Parathyroid adenoma (tissue), 2 donors: ENCODE measurements around the gene C13orf42.
"Not testable (repeated sequence)": the region's sequence is repeated elsewhere in the genome, so short reads cannot be mapped to it uniquely, and the experiment has no call there.

ENCODE experiments used
- H2AFZ ChIP-seq: fragments of 300-600 bp; sonication (generic); one replicate; pipeline ENCODE4 v1.7.0; 2017; ENCODE audit warnings: antibody characterized with exemption, mild to moderate bottlenecking
- H3K27ac ChIP-seq: fragments of 300-600 bp; sonication (generic); one replicate; pipeline ENCODE4 v1.7.0; 2017
- H3K27me3 ChIP-seq: fragments of 300-600 bp; sonication (generic); one replicate; pipeline ENCODE4 v1.7.0; 2017; ENCODE audit warnings: low read length; ENCODE audit not compliant: control insufficient read depth, insufficient read depth
- H3K36me3 ChIP-seq: fragments of 300-600 bp; sonication (generic); one replicate; pipeline ENCODE4 v1.7.0; 2017; ENCODE audit warnings: low read length; ENCODE audit not compliant: control insufficient read depth, insufficient read depth
- H3K4me1 ChIP-seq: fragments of 300-600 bp; sonication (generic); one replicate; pipeline ENCODE4 v1.7.0; 2017; ENCODE audit warnings: control low read depth
- H3K4me2 ChIP-seq: fragments of 300-600 bp; sonication (generic); one replicate; pipeline ENCODE4 v1.7.0; 2017; ENCODE audit warnings: low read length
- H3K4me3 ChIP-seq: fragments of 300-600 bp; sonication (generic); one replicate; pipeline ENCODE4 v1.7.0; 2017; ENCODE audit warnings: low read depth, low read length
- H3K79me2 ChIP-seq: fragments of 300-600 bp; sonication (generic); one replicate; pipeline ENCODE4 v1.7.0; 2017; ENCODE audit warnings: control low read depth
- H3K9ac ChIP-seq: fragments of 300-600 bp; sonication (generic); one replicate; pipeline ENCODE4 v1.7.0; 2017; ENCODE audit warnings: mild to moderate bottlenecking
- H3K9me3 ChIP-seq: fragments of 300-600 bp; sonication (generic); one replicate; pipeline ENCODE4 v1.7.0; 2017; ENCODE audit warnings: low read length; ENCODE audit not compliant: control insufficient read depth
- TF ChIP-seq, protein P1 (sequence below): fragments of 300-600 bp; sonication (generic); IDR thresholded peaks from one replicate; pipeline ENCODE4 v1.7.0; 2017; ENCODE audit warnings: antibody characterized with exemption, mild to moderate bottlenecking
- donor health status: primary hyperparathyroidism.

The C13orf42 gene

DNA sequence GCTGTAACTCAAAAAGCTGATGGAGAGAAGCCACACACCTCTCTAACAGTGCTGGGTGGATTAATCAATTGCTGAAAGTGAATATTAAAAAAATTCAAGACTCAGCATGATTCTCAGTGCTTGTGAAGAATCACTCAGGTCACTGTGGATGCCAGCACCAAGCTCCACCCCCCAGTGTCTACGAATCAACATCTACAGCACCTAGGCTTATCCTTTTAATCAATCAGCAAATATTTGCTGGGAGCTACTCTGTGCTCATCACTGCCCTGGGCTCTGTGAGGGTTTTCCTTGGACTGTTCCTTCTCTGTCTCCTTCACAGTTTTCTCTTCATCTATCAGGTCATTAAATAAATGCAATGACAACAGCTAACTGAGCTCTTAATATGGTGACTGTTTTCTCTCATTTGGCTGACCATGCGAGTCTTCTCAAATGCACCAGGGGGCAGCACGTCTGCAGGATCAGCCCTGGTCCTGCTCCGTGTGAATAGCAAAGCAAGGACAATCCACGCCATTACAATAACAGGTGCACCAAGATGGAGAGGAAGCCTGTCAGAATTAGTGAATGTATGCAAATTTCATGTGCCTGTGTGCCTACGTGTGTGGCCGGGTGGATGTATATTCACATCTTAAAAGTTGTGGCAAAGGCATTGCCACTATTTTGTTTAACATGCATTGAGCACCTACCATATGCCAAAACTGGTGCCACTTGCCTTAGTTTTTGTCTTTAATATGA lies 14.6 kb upstream of the C13orf42 start:
- Histone ChIP-seq H3K27ac (no peak overlapping the region), H3K36me3 (no peaks in the 10 kb centered on the region), H3K9ac (no peak overlapping the region), H3K27me3 (no peaks in the 10 kb centered on the region), H3K4me2 (no peak overlapping the region), H3K4me1 (no peaks in the 10 kb centered on the region), H3K79me2 (no peaks in the 10 kb centered on the region), H3K4me3 (no peak overlapping the region), H2AFZ (no peak overlapping the region), H3K9me3 (no peaks in the 10 kb centered on the region)
- TF ChIP-seq, protein P1, sequence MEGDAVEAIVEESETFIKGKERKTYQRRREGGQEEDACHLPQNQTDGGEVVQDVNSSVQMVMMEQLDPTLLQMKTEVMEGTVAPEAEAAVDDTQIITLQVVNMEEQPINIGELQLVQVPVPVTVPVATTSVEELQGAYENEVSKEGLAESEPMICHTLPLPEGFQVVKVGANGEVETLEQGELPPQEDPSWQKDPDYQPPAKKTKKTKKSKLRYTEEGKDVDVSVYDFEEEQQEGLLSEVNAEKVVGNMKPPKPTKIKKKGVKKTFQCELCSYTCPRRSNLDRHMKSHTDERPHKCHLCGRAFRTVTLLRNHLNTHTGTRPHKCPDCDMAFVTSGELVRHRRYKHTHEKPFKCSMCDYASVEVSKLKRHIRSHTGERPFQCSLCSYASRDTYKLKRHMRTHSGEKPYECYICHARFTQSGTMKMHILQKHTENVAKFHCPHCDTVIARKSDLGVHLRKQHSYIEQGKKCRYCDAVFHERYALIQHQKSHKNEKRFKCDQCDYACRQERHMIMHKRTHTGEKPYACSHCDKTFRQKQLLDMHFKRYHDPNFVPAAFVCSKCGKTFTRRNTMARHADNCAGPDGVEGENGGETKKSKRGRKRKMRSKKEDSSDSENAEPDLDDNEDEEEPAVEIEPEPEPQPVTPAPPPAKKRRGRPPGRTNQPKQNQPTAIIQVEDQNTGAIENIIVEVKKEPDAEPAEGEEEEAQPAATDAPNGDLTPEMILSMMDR: peak; percentile 51

DNA sequence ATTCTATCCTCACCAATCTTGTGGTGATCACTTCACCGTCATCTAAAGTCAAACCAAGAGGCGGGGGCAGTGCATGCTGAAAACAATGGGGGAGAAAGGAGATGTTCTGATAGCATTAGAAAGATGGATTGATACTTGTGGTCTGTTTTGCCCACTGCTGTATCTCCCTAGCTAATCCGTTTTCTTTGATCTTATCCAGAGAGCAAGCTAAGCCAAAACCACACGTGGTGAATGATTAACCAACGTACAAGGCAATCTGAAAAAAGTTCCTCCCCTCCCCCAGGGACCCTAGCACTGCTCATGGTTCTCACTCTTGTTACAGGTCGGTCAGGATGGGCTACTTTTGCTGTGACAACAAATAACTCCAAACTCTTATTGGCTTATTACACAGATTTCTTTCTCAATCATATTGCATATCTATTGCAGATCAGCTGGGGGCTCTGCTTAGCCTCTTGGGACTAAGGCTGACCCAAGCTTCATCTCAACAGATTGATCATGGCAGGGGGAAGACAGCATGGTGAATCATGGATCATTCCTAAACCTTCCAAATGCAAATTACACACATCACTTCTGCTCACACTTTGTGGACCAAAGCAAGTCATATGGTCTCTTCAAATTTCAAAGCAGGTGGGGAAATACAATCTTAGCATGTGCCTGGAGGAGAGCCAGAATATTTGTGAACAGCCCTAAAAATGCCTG lies 11.9 kb upstream of the C13orf42 start:
- Histone ChIP-seq H3K36me3 (no peaks in the 10 kb centered on the region), H3K9ac (no peak overlapping the region), H3K79me2 (no peaks in the 10 kb centered on the region), H3K4me1 (no peaks in the 10 kb centered on the region), H3K4me2 (no peak overlapping the region), H2AFZ (no peak overlapping the region), H3K9me3 (no peaks in the 10 kb centered on the region), H3K27me3 (no peaks in the 10 kb centered on the region), H3K27ac (no peak overlapping the region), H3K4me3 (no peak overlapping the region)
- TF ChIP-seq, protein P1: no peak

DNA sequence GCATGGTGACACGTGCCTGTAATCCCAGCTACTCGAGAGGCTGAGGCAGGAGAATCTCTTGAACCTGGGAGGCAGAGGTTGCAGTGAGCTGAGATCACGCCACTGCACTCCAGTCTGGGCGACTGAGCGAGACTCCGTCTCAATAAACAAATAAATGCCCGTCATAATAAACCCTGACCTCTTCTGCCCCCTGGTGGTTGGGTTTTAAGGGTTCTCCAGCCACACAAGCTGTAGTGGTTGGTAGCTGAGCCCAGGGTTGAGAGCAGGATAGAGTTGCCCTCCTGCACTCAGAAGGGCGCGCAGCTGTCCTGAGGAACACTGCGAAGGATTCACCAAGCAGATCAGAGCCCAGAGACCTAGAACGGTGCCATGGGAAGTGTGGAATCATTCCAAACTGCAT lies 9.8 kb upstream of the C13orf42 start:
- H3K79me2 ChIP-seq, H3K4me3 ChIP-seq, H3K27ac ChIP-seq, H3K9me3 ChIP-seq, H3K27me3 ChIP-seq, H2AFZ ChIP-seq, H3K36me3 ChIP-seq, H3K4me1 ChIP-seq, H3K9ac ChIP-seq, H3K4me2 ChIP-seq: not testable (repeated sequence)

DNA sequence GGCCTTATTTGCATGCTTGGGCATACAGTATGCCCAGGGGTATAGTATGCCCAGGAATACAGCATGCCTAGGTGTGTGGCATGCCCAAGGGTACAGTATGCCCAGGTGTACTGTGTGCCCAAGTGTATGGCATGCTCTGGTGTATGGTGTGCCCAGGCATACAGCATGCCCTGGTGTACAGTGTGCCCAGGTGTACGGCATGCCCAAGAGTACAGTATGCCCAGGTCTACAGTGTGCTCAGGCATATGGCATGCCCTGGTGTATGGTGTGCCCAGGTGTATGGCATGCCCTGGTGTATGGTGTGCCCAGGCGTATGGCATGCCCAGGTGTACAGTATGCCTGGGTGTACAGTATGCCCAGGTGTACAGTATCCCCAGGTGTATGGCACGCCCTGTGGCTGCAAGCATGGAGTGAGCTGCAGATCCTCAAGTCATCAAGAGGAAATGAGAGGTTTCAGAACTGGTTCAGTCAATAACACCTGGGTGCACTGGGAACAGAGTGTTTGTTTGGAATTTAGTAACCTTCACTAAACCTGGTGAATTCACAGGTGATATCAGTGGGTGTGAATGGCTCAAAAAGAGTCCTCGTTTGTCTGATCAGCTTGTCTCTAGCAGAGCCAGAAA lies 7.8 kb upstream of the C13orf42 start:
- Histone ChIP-seq H3K4me2 (no peak overlapping the region), H3K4me1 (no peaks in the 10 kb centered on the region), H2AFZ (no peak overlapping the region), H3K36me3 (no peaks in the 10 kb centered on the region), H3K27ac (no peak overlapping the region), H3K27me3 (no peaks in the 10 kb centered on the region), H3K4me3 (no peak overlapping the region), H3K9me3 (no peaks in the 10 kb centered on the region), H3K9ac (no peak overlapping the region), H3K79me2 (no peaks in the 10 kb centered on the region)
- TF ChIP-seq, protein P1: no peak

DNA sequence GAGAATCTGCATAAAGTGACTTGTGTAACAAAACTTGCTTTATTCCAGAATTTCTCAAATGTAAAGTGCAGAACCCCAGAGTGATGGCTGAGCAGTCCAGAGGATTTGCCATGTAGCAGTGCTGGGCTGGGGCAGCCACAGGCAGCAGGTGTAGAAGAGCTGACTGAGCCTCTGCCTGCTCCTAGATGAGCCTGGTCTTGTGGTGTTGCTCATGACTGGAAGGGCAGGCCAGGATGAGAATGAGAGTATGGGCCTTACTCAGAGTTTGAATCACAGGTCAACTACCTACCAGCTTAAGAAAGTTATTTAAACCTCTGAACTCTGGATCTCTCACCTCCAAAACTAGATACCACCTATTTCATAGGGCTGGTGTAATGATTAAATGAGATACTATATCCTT lies 2.9 kb upstream of the C13orf42 start:
- no peaks in the 10 kb centered on the region for H3K9me3 ChIP-seq
- H3K36me3 ChIP-seq: no peaks in the 10 kb centered on the region

More for the DNA sequence above, 2.9 kb upstream of the C13orf42 start:
- H3K4me3 ChIP-seq: no peak overlapping the region
- TF ChIP-seq, protein P1: no peak
- no peak overlapping the region for H3K27ac ChIP-seq
- no peaks in the 10 kb centered on the region for H3K79me2 ChIP-seq
- no peaks in the 10 kb centered on the region for H3K4me1 ChIP-seq
- no peak overlapping the region for H2AFZ ChIP-seq
- no peaks in the 10 kb centered on the region for H3K27me3 ChIP-seq
- H3K9ac ChIP-seq: no peak overlapping the region
- H3K4me2 ChIP-seq: no peak overlapping the region
